ENCODE results near the gene MAGEA8. TPM values are rescaled to one million over a fixed set of nuclear protein-coding genes. Genes with fewer than 3 reads are reported as not detected.
"Not testable (repeated sequence)": the region's sequence is repeated elsewhere in the genome, so short reads cannot be mapped to it uniquely, and the experiment has no call there.

MAGEA8 gene, protein sequence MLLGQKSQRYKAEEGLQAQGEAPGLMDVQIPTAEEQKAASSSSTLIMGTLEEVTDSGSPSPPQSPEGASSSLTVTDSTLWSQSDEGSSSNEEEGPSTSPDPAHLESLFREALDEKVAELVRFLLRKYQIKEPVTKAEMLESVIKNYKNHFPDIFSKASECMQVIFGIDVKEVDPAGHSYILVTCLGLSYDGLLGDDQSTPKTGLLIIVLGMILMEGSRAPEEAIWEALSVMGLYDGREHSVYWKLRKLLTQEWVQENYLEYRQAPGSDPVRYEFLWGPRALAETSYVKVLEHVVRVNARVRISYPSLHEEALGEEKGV
- 4.3 TPM for total RNA-seq (ENCODE audit: insufficient read depth, low replicate concordance)

DNA sequence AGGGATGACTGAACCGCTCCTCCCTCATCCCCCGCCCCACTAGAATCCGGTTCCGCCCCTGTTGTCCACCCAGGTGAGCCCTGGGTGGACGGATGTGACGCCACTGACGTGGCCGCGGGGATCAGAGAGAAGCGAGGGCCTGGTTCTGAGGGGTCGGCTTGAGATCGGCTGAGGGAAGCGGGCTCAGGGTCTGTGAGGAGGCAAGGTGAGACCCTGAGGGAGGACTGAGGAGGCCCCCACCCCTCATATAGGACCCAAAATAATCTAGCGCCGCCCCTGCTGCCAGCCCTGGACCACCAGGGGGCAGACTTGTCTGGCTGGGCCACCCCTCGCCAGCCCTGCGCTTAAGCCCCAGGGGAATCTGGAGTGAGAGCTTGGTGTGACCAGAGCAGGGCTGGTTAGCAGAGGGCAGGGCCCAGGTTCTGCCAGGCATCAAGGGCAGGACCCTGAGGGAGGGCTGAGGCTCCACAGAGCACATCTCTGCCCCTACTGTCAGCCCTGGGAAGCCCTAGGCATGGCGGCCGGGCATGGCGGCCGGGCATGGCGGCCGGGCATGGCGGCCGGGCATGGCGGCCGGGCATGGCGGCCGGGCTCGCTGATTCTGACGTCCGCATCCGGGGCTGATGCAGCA is at the start of gene MAGEA8:
Gene MAGEA8, plus strand, starts transcription at position 103 of the 631 bp plus-strand sequence. CDS start 3,090 bp downstream, outside the sequence.
- no peak for DNase-seq (ENCODE audit: low spot score)

DNA sequence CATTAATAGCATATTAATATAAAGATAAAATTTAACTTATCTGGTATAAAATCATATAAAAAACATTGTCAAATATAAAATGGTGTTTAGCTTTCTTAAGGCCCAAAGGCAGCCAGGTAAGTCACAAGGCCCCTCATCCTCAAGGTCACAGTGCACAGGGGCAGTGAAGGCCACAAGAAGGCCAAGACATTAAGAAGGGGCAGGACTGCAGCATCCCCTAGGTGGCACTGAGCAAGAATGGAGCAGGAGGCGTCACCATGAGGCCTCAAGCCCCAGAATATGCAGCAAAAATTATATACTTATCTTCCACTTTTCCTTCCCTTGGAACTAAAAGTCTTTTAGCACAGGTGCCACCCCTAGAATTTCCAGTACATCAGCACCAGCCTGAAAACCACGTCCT is 49.5 kb upstream of the MAGEA8 start:
- no peak for DNase-seq (ENCODE audit: low spot score)

DNA sequence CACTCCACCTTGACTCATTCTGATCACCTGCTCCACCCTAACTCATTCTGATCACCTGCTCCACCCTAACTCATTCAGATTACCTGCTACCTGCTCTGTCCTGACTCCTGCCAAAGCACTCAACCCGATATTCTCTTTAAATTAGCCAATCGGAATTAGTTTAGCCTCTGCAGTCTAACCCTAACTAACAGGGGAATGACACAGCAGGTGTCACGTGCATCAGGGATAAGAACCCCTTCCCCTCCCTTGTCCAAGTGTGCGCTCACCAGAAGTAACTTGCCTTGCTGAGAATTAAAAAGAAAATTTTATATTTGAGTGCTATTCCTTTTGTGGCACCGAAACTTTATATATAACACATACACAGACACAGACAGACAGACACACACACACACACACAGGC is 44.3 kb upstream of the MAGEA8 start:
- not testable (repeated sequence) for DNase-seq (ENCODE audit: low spot score)

DNA sequence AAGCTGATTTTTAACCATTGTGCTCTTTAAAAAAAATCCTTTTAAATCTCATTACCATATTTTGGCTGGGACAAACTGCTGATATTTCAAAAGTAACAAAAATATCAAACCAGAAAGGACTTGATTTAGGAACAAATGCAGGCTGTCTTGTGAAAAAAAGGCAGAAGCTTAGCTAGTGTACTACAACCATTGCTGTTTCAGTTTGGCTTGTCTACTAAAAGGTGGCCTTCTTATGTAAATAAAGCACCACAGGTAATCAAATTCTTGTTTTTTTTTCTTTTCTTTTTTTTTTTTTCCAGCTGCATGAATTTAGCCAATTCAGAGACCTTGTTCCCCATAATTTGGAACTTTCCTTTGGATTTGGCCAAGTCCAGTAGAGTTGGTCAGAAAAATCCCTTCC is 43.8 kb upstream of the MAGEA8 start:
- DNase-seq (ENCODE audit: low spot score) = no peak

DNA sequence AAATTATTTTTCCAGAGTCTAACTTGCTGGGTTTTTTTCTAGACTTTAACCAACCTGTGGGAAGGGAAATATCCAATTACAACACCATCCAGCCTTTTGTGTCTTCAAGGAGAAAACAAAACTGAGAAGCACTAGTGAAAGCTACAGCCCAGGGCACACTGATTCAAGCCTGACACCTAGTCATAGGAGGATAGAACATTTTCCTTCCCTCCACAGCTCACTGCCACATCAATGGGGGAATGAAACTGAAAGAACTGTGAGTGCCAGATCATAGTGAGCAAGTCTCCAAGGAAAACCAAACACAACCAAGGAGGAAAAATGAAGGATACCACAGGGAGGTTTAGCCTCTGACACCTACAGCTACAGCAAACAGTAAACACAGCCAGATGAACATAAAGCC is 43.3 kb upstream of the MAGEA8 start:
- DNase-seq (ENCODE audit: low spot score) = no peak

DNA sequence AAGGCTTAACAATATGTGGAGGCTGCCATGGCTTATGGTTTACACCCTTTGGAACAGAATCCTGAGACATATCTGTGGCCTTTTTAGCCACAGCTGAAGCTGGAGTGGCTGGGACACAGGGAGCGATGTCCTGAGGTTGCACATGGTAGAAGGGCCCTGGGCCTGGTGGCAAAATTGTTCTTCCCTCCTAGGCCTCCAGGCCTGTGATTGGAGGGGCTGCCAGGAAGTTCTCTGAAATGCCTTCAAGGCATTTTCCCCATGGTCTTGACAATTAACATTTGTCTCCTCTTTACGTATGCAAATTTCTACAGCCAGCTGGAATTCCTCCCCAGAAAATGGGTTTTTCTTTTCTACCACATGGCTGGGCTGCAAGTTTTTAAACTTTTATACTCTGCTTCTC is 39.1 kb upstream of the MAGEA8 start:
- no peak for DNase-seq (ENCODE audit: low spot score)

DNA sequence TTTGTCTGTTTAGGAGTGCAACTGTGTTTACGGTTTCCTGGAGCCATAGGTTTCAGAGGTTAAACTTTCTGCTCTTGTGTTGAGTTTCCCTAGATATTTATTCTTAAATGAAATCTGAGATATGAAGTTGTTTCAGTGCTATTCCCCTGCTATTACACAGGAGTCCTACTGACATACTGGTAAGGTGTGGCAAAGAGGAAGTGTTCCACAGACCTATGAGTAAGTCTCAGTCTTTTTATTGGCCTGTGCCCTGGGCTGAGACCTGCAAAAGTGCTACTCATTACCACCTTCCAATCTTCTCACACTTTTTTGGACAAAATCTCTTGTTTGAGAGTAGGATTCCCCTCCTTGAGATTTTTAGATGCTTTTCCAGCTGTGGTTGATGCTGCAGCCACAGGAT is 35.6 kb upstream of the MAGEA8 start:
- DNase-seq (ENCODE audit: low spot score) = no peak

DNA sequence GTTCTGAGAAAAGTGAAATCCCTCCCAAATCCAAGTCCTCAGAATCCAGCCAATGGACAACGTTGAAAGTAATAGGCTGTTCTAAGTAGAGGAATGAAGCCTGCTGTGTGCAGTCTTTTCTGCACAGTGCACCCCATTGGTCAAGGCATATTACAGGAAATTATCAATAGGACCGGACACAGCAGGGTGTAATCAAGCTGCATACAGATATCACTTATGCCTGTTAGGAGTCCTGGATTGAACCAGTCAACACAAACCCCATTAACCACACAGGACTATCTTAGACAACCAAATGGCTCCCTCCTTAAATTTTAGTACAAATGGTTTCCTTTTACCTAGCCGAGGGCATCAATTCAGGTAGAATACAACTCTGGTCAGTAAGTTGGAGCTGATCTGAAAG is 34.2 kb upstream of the MAGEA8 start:
- DNase-seq (ENCODE audit: low spot score) = no peak

DNA sequence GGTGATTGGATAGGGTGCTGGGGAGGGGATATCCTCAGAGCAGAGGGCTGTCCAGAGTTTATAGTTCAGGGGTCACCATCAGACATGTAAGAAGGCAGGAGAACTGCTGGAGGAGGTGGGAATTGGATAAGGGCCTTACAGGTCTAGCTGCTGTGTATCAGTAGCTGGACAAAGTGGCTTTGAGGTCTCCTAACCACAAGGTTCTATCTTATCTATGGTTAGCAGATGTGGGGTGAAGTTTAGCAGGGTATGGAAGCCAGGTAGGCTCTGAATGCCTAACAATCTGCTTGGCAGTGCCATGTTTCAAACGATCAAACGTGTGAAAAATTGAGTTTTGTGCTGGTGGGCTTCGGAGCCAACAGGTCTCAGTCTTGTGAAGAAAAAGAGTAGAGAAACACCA is 32.1 kb upstream of the MAGEA8 start:
- no peak for DNase-seq (ENCODE audit: low spot score)

DNA sequence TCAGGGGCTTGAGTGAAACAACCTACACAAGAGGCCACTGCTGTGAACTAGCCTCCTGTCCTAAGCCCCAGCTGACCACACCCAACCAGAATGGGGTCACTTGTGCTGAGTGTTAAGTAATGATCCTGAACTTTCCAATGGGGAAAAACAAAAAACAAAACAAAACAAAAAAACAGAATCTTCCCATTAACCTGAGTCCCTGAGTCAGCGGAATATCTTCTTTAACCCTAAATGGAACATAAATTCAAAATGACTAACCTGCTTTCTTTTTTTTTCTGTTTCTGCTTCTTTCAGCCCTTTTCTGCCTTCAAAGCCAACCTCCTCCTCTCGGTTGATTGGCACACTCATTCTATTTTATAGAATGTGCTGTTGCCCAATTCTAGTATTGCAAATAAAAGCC is 31.2 kb upstream of the MAGEA8 start:
- DNase-seq (ENCODE audit: low spot score) = no peak

DNA sequence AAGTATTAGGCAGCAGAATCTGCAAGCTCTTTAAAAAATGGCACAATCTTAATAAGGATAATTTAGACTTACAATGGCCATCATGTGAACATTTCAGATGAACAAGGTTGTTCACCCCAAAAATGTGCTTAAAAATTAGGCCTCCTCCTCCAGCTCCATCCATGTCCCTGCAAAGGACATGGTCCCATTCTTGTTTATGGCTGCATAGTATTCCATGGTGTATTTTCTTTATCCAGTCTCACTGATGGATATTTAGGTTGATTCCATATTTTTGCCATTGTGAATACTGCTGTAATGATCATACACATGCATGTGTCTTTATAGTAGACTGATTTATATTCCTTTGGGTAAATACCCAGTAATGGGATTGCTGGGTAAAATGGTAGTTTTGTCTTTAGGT is 29.1 kb upstream of the MAGEA8 start:
- DNase-seq (ENCODE audit: low spot score) = no peak

DNA sequence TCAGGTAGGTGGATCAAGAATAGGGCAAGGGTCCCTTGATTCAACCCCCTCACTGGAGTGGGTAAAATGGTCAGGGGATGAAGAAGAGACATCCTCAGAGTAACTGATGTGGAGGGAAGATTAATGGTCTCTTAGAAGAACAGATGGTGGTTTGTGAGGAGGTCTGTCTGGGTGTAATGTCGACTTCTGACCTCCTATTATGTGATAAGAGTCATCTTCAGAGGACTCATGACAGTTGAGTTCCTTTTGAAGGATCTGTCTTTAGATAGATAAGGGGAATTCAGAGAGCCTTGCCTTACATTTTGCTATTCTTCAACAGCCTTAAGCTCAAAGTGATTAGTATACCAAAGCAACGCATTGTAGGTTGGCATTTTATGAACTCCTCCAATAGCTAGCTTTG is 27.1 kb upstream of the MAGEA8 start:
- no peak for DNase-seq (ENCODE audit: low spot score)

DNA sequence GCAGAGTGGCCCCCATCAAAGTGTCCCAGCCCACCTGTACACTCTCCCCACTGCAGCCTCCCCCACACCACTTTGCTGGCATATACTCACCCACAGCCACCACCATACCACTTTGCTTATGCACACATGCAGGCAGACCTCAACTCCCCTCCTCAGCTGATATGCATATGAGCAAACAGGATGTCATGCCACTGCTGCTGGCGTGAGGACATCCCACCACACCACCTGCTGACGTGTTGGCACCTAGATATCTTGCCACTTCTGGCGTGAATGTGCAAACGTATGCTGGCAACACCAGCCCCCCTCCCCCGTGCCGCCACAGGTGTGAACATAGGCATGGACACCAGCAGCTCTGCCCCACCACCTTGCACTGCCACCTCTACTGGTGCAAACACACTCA is 22.4 kb upstream of the MAGEA8 start:
- DNase-seq (ENCODE audit: low spot score) = no peak

DNA sequence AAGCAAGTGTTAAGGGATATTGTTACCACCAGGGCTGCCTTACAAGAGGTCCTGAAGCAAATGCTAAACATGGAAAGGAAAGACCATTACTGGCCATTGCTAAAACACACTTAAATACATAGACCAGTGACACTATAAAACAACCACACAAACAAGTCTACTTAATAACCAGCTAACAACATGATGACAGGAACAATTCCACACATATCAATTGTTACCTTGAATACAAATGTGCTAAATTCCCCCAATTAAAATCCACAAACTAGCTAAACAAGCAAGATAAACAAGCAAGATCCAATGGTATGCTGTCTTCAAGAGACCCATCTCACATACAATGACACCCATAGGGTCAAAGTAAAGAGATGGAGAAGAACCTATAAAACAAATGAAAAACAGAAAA is 20.5 kb upstream of the MAGEA8 start:
- no peak for DNase-seq (ENCODE audit: low spot score)

DNA sequence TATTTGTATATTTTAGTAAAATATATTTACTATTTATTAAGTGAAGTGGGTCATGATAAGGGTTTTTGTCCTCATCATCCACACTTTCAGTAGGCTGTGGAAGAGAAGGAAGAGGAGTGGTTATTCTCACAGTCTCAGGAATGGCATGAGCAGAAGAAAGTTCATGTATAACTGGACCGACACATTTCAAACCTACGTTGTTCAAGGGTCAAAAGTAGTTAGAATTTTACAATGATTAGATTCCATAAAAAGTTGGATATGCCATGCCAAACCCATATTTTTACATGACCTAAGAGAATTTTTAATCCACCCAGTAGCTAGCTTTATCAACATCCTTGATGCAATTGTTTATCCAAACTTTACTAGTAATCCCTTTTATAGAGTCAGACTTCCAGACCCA is 15.6 kb upstream of the MAGEA8 start:
- DNase-seq (ENCODE audit: low spot score) = no peak

DNA sequence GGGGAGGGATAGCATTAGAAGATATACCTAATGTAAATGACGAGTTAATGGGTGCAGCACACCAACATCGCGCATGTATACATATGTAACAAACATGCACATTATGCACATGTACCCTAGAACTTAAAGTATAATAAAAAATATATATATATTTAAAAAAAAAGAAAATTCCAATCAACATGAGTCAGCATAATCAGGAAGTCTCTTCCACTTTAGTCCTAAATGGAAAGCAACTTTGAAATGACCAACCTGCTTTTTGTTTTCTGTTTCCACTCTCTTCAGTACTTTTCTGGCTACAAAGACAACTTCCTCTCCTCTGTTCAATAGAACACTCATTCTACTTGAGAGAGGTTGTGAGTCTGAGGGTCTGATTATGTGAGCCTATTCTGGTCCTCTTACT is 13.5 kb upstream of the MAGEA8 start:
- DNase-seq (ENCODE audit: low spot score) = no peak

DNA sequence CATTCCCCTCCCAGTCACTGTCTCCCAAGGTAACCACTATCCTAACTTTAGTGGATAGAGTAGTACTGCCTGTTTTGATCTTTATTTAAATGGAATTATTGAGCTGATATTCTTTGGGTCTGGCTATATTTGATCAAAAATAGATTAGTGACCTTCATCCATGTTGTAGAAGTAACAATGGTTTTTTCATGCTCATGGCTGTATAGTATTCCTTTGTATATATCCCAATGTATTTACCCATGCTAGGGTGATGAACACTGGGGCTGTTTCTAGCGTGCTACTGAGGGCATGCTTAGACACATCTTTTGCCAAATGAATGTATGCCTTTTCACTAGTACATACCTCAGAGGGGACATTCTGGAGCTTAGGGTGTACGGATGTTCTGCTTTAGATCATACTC is 10.1 kb upstream of the MAGEA8 start:
- DNase-seq (ENCODE audit: low spot score) = no peak

DNA sequence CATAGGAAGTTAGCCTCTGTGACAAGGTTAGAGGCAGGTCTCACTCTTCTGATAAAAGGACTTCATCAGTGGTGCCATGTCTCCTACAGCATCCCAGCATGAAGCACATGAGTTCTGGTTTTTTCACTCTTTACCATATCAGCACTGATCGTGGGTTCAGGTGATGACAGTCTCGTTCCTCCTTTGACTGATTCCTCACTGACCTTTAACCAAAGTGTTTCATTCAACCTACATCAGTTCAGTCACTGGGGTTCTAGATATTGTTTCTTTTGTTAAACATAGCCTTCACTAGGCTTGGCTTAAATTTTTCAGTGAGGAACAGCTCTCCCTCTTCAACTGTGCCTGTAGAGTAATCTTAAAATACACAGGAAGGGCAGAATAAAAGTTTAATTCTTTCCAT is 9.6 kb upstream of the MAGEA8 start:
- DNase-seq (ENCODE audit: low spot score) = no peak

DNA sequence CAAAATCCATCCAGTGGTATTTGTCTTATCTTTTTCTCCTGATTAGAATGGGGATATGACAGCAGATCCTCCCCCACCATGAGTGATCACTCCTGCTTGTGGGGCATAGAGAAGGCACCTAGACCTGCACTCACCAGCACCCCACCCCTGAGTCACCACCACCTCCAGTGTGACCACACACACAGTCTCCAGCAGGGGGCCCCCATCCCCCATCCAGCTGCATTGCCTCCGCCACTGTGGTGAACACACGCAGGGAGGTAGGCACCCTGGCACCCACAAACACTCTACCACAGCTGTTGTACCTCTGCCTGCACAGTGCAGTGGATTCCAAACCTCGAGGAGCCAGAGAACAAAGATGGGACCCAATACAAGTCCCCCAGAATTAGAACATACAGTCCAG is 9.0 kb upstream of the MAGEA8 start:
- DNase-seq (ENCODE audit: low spot score) = no peak

DNA sequence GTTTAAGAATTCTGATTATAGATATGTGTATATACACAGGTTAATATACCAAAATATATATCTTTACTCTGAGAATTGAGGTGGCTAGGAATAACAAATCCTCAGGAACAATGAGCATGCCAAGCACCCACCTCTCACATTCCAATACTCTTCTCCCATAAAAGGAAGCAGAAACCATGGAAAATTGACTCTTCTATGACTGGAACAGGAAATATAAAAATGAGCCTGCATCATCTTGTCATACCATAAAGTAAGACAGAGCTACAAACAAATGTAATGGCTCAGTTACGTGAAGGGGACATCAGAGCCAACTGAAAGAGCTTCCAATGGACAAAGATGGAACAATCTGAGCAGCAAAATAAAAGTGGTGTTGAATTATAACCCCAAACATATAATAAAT is 3.8 kb upstream of the MAGEA8 start:
- DNase-seq (ENCODE audit: low spot score) = no peak

DNA sequence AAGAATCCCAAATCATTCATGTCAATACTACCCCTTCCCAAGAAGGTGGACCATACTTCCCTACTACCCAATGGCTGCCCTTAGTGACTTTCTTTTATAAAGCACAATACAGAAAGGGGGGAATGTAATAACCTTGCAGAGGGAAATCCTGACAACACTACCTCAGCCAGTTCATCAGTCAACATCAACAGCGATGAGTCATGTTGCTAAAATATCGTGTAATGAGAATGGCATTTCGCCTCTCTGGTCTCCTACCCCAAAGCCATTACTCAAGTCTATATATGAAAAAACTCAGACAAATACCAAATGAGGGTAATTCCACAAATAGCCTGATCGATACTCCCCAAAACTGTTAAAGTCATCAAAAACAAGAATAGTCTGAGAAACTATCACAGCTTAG is 3.3 kb upstream of the MAGEA8 start:
- no peak for DNase-seq (ENCODE audit: low spot score)

DNA sequence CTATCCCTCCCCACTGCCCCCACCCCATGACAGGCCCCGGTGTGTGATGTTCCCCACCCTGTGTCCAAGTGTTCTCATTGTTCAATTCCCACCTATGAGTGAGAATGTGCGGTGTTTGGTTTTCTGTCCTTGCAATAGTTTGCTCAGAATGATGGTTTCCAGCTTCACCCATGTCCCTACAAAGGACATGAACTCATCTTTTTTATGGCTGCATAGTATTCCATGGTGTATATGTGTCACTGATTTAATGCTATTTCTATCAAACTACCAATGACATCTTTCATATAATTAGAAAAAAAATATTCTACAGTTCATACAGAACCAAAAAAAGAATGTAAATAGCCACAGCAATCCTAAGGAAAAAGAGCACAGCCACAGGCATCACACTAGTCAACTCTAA is 9.8 kb downstream of the MAGEA8 start:
- not testable (repeated sequence) for DNase-seq (ENCODE audit: low spot score)

DNA sequence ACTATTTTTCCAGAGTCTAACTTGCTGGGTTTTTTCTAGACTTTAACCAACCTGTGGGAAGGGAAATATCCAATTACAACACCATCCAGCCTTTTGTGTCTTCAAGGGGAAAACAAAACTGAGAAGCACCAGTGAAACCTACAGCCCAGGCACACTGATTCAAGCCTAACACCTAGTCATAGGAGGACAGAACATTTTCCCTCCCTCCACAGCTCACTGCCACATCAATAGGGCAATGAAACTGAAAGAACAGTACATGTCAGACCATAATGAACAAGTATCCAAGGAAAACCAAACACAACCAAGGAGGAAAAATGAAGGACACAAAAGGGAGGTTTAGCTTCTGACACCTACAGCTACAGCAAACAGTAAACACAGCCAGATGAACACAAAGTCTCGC is 17.6 kb downstream of the MAGEA8 start:
- DNase-seq (ENCODE audit: low spot score) = no peak

Data from umbilical cord (tissue), 2 donors.